Stimulated activated naive B cell treated with anti-CD40 and anti-IgM and Interleukin-4, amounts not matched to agents 10 μg/mL and 1 μg/mL and 100 μg/mL, for 72 hours (primary cell): Measurements from ENCODE around the gene ENHO.

Source experiments
- ATAC-seq, 2 donors: fragments of 150-1000 bp; cut with Tn5 transposase; replicated peaks; 2 replicates each; pipeline ENCODE4 v1.10.0; 2021; ENCODE audit warnings: moderate library complexity in 1 of 2
- DNase-seq: peaks from one replicate; pipeline ENCODE4 v3.0.0; 2021
- H3K27ac Mint-ChIP-seq: one replicate; pipeline ENCODE4 v1.8.0; 2022; ENCODE audit warnings: mild to moderate bottlenecking, mixed read lengths
- H3K27me3 Mint-ChIP-seq, 2 donors: one replicate each; pipeline ENCODE4 v1.8.0; 2022; ENCODE audit warnings: mixed read lengths in 2 of 2
- H3K36me3 Mint-ChIP-seq, 2 donors: one replicate each; pipeline ENCODE4 v1.8.0; 2022; ENCODE audit warnings: mixed read lengths in 2 of 2, mild to moderate bottlenecking in 1 of 2
- H3K4me1 Mint-ChIP-seq, 2 donors: one replicate each; pipeline ENCODE4 v1.8.0; 2022; ENCODE audit warnings: mixed read lengths in 2 of 2, mild to moderate bottlenecking in 1 of 2
- H3K4me3 Mint-ChIP-seq, 2 donors: one replicate each; pipeline ENCODE4 v1.8.0; 2022; ENCODE audit warnings: mild to moderate bottlenecking in 2 of 2, mixed read lengths in 2 of 2, moderate library complexity in 1 of 2
- H3K9me3 Mint-ChIP-seq, 2 donors: one replicate each; pipeline ENCODE4 v1.8.0; 2022; ENCODE audit warnings: mixed read lengths in 2 of 2, mild to moderate bottlenecking in 1 of 2

The ENHO gene

DNA sequence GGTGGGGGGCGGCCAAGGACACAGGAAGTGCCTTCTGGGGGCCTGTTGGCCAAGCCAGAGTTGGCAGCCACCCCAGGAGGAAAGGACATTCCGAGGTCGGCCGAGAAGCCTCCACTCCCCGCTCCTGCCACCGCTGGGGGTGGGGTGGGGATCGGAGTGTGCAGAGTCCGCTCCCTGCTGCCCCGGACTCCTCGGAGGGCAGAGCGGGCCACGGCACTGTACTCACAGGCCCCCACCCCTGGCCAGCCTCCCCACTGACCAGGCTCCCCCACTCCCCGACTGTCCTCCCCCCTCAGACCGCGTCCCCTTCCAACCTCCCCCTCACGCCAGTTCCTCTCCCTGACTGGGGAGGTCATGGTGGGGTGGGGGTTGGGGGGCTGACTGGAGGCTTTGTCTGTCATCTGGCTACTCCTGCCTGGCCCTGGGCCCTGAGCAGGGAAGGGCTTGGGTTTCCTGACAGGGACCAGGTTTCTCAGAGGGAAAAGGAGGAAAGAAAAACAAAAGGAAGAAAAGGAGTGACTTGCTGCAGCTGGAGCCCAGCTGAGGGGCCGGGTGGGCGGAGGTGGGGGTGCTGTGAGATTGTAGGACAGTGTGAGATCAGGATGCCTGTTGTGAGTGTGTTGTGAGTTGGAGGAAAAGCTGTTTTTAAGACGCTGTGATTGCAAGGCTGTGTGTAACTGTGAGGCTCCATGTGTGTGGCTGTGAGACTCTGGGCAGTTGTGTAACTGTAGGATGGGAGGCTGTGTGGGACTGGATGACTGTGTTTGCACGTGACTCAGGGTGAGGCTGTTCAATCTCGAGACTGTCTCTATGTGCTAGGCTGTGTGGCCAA, 37.0 kb upstream of the ENHO start:
- Mint-ChIP-seq H3K9me3 (no peaks in the 10 kb centered on the region), H3K27me3 (peaks cover 70 to 79% of the 10 kb centered on the region in 2 donors), H3K4me1 (peaks cover 0 to under 1% of the 10 kb centered on the region in 2 donors), H3K27ac (no peak overlapping the region), H3K36me3 (no peaks in the 10 kb centered on the region), H3K4me3 (no peak overlapping the region)
- DNase-seq (no peak), ATAC-seq (peak in 1 of 2 donors; percentile 42)

DNA sequence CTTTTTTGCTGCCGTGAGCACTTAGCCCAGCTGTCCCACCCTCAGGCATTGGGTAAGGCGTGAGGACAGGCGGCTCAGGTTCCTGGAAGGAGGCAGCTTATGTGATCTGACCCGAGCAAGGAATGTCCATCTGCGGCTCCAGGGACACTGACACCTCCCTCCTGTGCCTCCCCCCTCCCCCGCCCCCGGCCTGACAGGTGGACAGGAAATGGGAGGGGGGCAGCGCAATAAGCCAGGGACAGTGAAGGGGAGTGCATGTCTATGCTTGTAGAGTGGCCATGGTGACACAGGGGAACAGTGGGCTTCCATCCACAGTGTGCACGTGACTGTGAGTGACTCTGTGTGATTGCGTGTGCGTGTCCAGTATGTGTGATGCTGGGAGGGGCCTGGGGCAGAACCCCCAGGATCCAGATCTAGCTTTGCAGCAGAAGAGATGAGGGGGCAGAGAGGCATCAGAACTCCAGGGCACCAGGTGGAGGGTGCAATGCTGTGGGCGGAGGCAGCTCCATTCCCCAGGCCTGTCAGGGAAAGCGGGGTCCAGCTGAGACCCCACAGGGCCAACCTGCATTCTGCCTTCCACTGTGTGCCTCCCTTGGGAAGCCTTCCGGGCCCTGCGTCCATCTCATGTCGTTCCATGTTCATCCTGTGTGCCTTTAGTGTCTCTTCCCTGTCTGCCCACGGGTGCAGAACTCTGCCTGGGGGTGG, 36.3 kb upstream of the ENHO start:
- ATAC-seq (no peak), DNase-seq (no peak)
- no peak overlapping the region for H3K27ac Mint-ChIP-seq
- H3K4me3 Mint-ChIP-seq = no peak overlapping the region
- no peaks in the 10 kb centered on the region for H3K36me3 Mint-ChIP-seq
- H3K27me3 Mint-ChIP-seq = peaks cover 70 to 79% of the 10 kb centered on the region in 2 donors
- H3K9me3 Mint-ChIP-seq = no peaks in the 10 kb centered on the region
- peaks cover 2 to 6% of the 10 kb centered on the region in 2 donors for H3K4me1 Mint-ChIP-seq

DNA sequence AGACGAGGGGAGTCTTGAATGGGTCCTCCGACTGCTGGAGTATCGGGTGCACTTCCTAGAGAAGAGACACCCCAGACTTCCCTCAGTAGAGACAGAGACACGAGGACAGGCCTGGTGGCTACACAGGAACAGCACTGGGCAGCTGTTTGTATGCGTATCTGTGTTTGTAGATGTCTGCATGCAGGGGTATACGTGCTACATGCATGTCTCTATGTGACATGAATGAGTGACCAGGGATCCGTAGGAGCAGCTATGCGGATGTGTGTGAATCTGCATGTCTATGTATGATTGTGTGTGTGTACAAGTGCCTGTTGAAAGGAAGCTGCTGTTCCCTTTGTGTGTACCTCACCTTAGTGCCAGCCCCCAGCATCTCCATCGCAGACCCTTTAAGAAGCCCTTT, 35.6 kb upstream of the ENHO start:
- Mint-ChIP-seq H3K9me3 (no peaks in the 10 kb centered on the region), H3K4me3 (no peak overlapping the region), H3K4me1 (peaks cover 2 to 6% of the 10 kb centered on the region in 2 donors), H3K36me3 (no peaks in the 10 kb centered on the region), H3K27ac (no peak overlapping the region), H3K27me3 (peaks cover 63 to 75% of the 10 kb centered on the region in 2 donors)
- ATAC-seq = no peak
- no peak for DNase-seq

DNA sequence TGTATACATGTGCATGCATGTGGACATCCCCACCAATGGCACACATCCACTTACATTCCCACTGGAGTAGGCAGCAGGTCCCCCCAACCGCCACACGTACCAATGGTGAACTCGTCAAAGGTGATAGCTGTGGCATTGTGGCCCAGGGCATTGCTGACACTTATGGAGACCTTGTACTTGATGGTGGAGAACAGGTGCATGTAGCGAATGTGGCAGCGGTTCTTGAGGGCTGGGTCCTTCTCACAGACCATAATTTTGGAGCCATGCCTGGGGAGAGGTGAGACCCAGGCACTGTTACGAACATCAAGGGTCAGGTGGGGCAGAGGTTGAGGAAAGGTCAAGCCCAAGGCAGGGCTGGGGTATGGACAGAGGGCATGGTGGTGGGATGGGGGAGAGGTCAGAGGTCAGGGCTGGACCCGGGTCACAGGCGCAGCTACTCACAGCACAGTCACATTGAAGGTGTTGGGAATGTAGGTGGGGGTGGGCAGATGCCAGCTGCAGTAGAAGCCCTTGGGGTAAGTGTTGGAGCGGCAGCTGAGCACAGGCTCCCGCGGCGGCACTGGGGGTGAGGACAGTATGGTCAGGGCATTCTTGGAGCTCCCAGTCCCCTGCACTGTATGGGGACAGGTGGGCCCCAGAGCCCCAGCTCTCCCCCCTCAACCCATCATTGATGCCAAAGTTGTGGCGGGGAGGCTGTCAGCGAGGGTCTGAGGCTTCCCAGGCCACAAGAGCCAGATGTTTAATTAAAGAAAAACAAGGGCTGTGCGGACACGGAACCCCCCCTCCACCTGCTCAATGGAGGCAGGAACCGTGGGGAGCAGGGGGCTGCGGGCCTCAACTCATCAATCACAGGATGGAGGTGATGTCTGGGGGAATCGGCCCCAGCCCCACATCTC, 34.9 kb upstream of the ENHO start:
- DNase-seq (no peak), ATAC-seq (no peak)
- Mint-ChIP-seq H3K27me3 (peaks cover 60 to 68% of the 10 kb centered on the region in 2 donors), H3K9me3 (no peaks in the 10 kb centered on the region), H3K36me3 (no peaks in the 10 kb centered on the region), H3K4me1 (peaks cover 2 to 6% of the 10 kb centered on the region in 2 donors), H3K27ac (no peak overlapping the region), H3K4me3 (no peak overlapping the region)

DNA sequence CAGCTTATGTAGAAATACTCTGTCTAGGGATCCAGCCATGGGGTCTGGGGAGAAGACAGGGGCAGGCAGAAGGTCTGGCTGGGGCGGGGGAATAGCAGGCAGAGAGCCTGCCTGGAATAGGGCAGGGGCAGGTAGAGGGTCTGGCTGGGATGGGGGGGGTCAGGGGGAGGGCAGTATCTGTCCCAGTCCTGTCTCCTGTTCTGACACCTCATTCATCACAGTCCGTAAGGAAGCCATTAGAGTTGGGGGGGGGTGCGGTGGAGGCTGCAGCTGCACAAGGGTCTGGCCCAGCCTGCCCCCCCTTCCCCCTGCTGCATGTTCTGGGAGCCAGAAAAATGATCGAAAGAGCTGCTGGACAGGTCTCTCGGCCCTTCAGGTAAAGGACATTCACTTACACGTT, 34.2 kb upstream of the ENHO start:
- no peaks in the 10 kb centered on the region for H3K36me3 Mint-ChIP-seq
- ATAC-seq (no peak), DNase-seq (no peak)
- H3K4me1 Mint-ChIP-seq = peaks cover 2 to 6% of the 10 kb centered on the region in 2 donors
- no peaks in the 10 kb centered on the region for H3K9me3 Mint-ChIP-seq
- peaks cover 58 to 70% of the 10 kb centered on the region in 2 donors for H3K27me3 Mint-ChIP-seq
- H3K27ac Mint-ChIP-seq = no peak overlapping the region
- H3K4me3 Mint-ChIP-seq = no peak overlapping the region

DNA sequence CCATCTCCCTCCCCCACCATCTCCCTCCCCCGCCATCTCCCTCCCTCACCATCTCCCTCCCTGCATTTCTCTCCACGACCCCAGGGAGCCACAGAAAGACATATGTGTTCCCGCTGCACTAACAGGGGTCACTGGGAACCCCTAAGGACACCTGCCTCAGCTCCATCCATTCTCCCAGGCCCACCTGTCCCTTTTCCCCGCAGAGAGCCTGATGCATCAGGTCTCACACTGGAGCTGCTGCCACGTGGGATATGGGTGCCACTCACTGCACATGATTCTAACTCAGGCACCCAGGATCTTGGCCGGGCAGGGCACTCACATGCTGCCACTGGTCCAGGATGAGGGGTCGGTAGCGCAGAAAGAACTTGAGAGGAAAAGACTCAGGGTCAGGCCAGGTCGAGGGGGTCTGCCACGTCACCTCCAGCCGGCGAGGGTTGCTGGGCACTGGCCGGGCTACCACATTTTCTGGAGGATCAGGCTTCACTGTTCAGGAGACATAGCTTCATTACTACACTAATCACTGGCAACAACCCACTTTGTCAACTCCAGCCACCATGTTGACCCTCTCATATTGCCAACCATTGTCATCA, 33.2 kb upstream of the ENHO start:
- ATAC-seq = no peak

DNA sequence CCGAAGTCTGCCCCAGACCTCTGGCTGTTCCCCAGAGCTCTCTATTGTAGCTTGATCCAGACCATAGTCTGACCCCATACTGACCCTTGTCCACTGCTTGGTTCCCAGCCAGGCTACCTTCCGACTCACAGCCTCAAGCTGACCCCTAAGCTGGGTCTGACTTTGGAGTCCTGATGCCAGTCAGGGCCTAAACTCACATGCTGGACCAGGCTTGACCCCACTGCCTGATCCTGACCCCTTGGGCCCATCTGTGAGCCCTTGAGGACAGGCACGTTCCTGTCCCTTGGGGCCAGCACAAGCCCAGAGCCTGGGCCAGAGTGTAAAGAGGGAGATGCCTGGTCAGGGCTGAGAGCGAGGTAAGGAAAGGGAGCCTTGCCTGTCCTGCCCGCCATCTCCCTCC, 32.7 kb upstream of the ENHO start:
- Mint-ChIP-seq H3K27ac (no peak overlapping the region), H3K9me3 (no peaks in the 10 kb centered on the region), H3K36me3 (no peaks in the 10 kb centered on the region), H3K4me1 (peaks cover 2 to 6% of the 10 kb centered on the region in 2 donors), H3K4me3 (no peak overlapping the region), H3K27me3 (peaks cover 52 to 75% of the 10 kb centered on the region in 2 donors)
- DNase-seq (no peak), ATAC-seq (no peak)

More for the DNA sequence above, 33.2 kb upstream of the ENHO start:
- DNase-seq = no peak
- Mint-ChIP-seq H3K9me3 (no peaks in the 10 kb centered on the region), H3K36me3 (no peaks in the 10 kb centered on the region), H3K4me3 (no peak overlapping the region), H3K27me3 (peaks cover 54 to 76% of the 10 kb centered on the region in 2 donors), H3K27ac (no peak overlapping the region), H3K4me1 (peaks cover 2 to 6% of the 10 kb centered on the region in 2 donors)

DNA sequence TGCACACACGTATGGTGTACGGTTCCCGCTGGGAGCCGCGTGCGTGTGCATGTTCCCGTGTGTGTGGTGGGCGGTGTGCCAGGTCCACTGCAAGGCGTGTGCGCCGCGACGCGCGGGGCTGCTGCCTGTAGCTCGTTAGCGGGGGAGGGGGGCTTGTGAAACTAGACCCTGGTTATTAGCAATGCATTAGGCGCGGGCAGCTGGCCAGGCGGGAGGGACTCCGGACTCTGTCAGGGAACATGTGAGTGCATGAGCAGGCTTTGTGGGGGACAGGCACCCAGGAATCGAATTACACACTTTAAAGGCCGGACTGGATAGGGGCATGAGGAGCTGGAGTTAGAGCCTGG, 32.2 kb upstream of the ENHO start:
- no peaks in the 10 kb centered on the region for H3K36me3 Mint-ChIP-seq
- no peaks in the 10 kb centered on the region for H3K9me3 Mint-ChIP-seq
- peaks cover 48 to 70% of the 10 kb centered on the region in 2 donors for H3K27me3 Mint-ChIP-seq
- ATAC-seq (no peak), DNase-seq (no peak)
- H3K4me1 Mint-ChIP-seq = peaks cover 2 to 6% of the 10 kb centered on the region in 2 donors
- H3K4me3 Mint-ChIP-seq = no peak overlapping the region
- no peak overlapping the region for H3K27ac Mint-ChIP-seq

DNA sequence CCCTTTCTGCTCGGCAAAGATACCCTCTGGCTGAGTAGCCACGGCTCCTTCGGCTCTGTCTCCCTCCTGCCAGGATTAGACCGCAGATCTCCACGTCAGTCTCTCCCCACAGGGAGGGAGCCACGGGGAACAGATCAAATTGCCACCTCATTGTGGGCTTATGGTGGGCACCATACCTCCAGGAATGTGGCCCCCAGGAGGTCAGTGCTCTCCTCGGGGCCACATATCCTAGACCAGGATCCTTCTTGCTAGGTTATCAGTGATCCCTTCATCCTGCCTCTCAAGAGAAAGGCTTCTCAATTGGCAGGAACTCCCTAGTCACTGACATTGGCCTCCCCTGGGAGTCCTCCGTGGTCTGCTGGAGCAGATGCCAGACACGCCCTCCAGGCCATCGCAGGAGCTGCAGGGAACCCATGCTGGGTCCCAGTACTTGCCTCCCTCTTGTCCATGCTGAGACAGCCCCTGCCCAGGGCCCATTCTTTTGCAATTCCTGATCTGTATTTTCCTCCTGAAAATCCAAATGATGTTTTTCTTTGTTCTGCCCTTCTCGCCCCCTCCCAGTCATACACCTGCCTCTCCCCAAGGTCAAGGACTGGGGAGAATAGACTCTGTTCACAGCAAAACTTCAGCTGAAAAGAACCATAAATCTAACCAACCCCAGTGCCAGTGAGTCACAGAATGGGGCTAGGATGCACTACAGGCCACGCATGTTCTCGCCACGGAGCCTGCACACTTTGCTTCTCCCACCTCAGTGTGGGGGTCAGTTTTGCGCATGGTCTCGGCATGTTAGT, 31.6 kb upstream of the ENHO start:
- H3K27ac Mint-ChIP-seq = no peak overlapping the region
- no peak overlapping the region for H3K4me3 Mint-ChIP-seq
- H3K36me3 Mint-ChIP-seq = no peaks in the 10 kb centered on the region
- peak in 1 of 2 donors; percentile 45 for ATAC-seq
- H3K9me3 Mint-ChIP-seq = no peaks in the 10 kb centered on the region
- peaks cover 2 to 6% of the 10 kb centered on the region in 2 donors for H3K4me1 Mint-ChIP-seq
- no peak for DNase-seq
- peaks cover 44 to 67% of the 10 kb centered on the region in 2 donors for H3K27me3 Mint-ChIP-seq

DNA sequence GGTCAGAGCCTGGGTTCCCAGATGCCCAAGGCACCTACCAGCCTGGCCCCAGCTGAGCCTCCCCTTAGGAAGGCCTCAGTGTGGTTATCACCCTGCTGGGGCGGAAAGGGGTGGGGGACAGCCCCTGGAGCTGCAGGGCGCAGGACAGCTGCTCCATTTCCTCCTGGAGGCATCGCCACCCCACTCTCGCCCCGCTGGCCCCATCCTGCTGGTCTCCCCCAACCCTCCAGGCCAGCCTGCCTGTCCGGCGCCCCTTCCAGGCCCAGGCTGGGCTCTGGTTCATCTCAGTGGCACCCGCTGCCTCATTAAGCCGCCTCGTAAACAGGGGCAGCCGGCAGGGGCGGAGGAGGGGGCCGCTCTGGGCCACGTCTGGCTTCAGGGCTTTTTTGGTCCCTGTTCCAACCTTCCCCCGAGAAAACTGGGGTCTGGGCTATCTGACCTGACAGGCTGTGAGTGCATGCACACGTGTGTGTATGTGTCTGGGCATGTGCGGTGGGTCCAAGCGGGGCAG, 30.8 kb upstream of the ENHO start:
- peaks cover 2 to 6% of the 10 kb centered on the region in 2 donors for H3K4me1 Mint-ChIP-seq

DNA sequence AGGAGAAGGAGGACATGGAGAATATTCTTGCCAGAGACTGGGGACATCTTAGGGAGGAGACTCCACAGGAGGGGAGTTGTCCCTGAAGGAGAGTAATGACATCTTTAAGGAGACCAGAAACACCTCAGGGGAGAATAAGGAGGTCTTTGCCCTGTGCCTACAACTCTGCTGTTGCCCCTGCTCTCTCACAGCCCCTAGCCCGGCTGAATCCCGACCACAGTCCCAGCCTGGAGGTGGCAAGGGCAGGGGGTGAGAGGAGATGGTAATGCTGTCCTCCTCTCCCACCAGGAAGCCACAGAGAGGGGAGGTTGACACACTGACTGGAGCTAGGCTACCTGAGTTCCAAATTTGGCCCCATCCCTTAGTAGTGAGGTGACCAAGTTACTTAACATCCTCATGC, 30.2 kb upstream of the ENHO start:
- DNase-seq = no peak
- H3K36me3 Mint-ChIP-seq = no peaks in the 10 kb centered on the region
- H3K27me3 Mint-ChIP-seq = peaks cover 44 to 65% of the 10 kb centered on the region in 2 donors
- peaks cover 2 to 6% of the 10 kb centered on the region in 2 donors for H3K4me1 Mint-ChIP-seq
- no peaks in the 10 kb centered on the region for H3K9me3 Mint-ChIP-seq
- H3K4me3 Mint-ChIP-seq = no peak overlapping the region
- no peak overlapping the region for H3K27ac Mint-ChIP-seq
- no peak for ATAC-seq

More for the DNA sequence above, 30.8 kb upstream of the ENHO start:
- no peak for DNase-seq
- Mint-ChIP-seq H3K27ac (no peak overlapping the region), H3K4me3 (no peak overlapping the region), H3K27me3 (peaks cover 38 to 65% of the 10 kb centered on the region in 2 donors), H3K9me3 (no peaks in the 10 kb centered on the region), H3K36me3 (no peaks in the 10 kb centered on the region)
- no peak for ATAC-seq

DNA sequence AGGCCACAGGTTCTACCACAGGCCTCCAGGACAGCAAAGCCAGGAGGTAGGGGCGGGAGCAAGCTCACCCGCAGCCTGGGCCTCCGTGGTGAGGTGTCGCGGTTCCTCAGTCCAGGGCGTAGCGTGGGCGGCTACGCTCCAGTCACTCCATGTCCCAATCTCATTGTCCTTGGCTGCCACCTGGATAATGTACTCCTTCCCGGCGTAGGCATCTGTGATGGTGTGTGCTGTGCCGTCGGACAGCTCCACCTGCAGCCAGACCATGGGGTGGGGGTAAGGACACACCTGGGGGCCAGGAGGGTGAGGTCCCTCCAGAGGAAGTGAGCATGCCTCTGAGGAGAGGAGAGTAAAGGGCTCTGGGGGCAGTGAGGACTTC, 29.8 kb upstream of the ENHO start:
- Mint-ChIP-seq H3K27me3 (peaks cover 44 to 65% of the 10 kb centered on the region in 2 donors), H3K9me3 (no peaks in the 10 kb centered on the region), H3K36me3 (no peaks in the 10 kb centered on the region), H3K4me3 (no peak overlapping the region), H3K27ac (no peak overlapping the region), H3K4me1 (peaks cover 2 to 6% of the 10 kb centered on the region in 2 donors)
- ATAC-seq (no peak), DNase-seq (no peak)
